Sigmoid colon (tissue), 7 donors: ENCODE data around the gene SUSD4. TPM values are rescaled to one million over a fixed set of nuclear protein-coding genes. Genes with fewer than 3 reads are reported as not detected.

Source experiments
- DNase-seq: peaks from one replicate; pipeline ENCODE4 v3.0.0-alpha.2; 2019
- H3K27ac ChIP-seq, 4 donors: fragments of 200-600 bp; sonication (generic); one replicate each; pipeline ENCODE4 v1.5.1; 2016 to 2019; ENCODE audit warnings: mild to moderate bottlenecking in 1 of 4
- H3K27me3 ChIP-seq, 3 donors: fragments of 200-600 bp; sonication (generic); one replicate each; pipeline ENCODE4 v1.5.1; 2019; ENCODE audit warnings: mild to moderate bottlenecking in 1 of 3
- H3K36me3 ChIP-seq, 4 donors: fragments of 200-600 bp; sonication (generic); one replicate each; pipeline ENCODE4 v1.5.1; 2016 to 2019
- H3K4me1 ChIP-seq, 4 donors: fragments of 200-600 bp; sonication (generic); one replicate each; pipeline ENCODE4 v1.5.1; 2017 to 2019
- H3K4me3 ChIP-seq, 4 donors: fragments of 200-600 bp; sonication (generic); one replicate each; pipeline ENCODE4 v1.5.1; 2017 to 2019; ENCODE audit warnings: mild to moderate bottlenecking in 2 of 4, moderate library complexity in 1 of 4
- H3K9me3 ChIP-seq, 4 donors: fragments of 200-600 bp in 3 of 4; sonication (generic) in 3 of 4; one replicate each; pipeline versions ENCODE4 v1.5.1 to v1.6.1; 2013 to 2019
- EP300 ChIP-seq, 4 donors: sonication (generic); formaldehyde crosslinking; IDR thresholded peaks; one replicate each; pipeline ENCODE4 v1.6.1; 2017; ENCODE audit warnings: antibody characterized with exemption in 4 of 4
- POLR2A ChIP-seq, 2 donors: fragments of 450-650 bp; IDR thresholded peaks; one replicate each; pipeline ENCODE4 v1.6.1; 2016; ENCODE audit warnings: antibody characterized with exemption in 2 of 2, mild to moderate bottlenecking in 2 of 2, moderate library complexity in 2 of 2
- POLR2AphosphoS5 ChIP-seq, 4 donors: sonication (generic); formaldehyde crosslinking; IDR thresholded peaks; one replicate each; pipeline ENCODE4 v1.6.1; 2017; ENCODE audit warnings: antibody characterized with exemption in 4 of 4
- WGBS, 2 donors: extraction: QIAGEN DNeasy Blood & Tissue Kit; methylation state at CpG; one replicate each; pipeline ENCODE4 v1.1.7; 2013; 5-methylcytosine and 5-hydroxymethylcytosine counted together
- intact Hi-C: fragments of 100-400 bp; cut with DNase I; formaldehyde crosslinking; loops from one replicate; pipeline ENCODE4 v1.15.1; 2023
- polyA plus RNA-seq, 3 donors: library from polyadenylated mRNA; stranded (reverse); fragments of 200-250 nt; gene quantifications; one replicate each; pipeline ENCODE4 v1.2.3, GENCODE V29; 2013
- total RNA-seq, 4 donors: library from RNA; depleted of rRNA; stranded (reverse); fragments of >200 nt; gene quantifications; one replicate each; pipeline ENCODE4 v1.1.0, GENCODE V29; 2016
- TF ChIP-seq, protein P1 (sequence below), 4 experiments: fragments of 450-650 bp in 3 of 4; fragments of 200-600 bp in 1 of 4; IDR thresholded peaks; one replicate each; pipeline ENCODE4 v1.5.1; 2016 to 2019; ENCODE audit warnings: antibody characterized with exemption in 4 of 4, mild to moderate bottlenecking in 3 of 4, moderate library complexity in 2 of 4
- donor health status: healthy with polysubstance abuse.
- donor health status: Bipolar disorder and iron deficiency.
- donor health status: healthy.

Gene SUSD4
- total and polyA plus RNA-seq, 7 donors: 0.57 to 3.9 (median 0.82) TPM; not detected in 1

DNA sequence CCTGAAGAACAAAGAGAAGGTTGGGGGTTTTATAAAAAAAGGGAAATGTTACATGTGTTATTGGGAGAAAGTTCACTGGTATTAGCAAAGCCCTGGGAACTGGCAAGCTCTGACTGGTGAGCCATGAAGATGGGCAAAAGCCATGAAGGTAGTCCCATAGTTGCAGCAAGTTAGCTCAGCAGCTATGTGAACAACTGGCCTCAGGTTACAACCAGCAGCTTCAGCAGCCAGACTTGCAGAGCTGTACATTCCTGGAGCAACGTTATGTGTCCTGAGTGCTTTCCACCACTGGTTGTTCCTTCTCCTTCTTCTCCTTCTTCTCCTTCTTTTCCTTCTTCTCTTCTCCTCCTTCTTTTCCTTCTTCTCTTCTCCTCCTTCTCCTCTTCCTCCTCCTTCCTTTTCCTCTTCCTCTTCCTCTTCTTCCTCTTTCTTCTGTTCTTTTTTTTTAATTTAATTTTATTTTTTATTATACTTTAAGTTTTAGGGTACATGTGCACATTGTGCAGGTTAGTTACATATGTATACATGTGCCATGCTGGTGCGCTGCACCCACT lies 164.8 kb downstream of the SUSD4 start:
- no peaks in the 10 kb centered on the region for H3K36me3 ChIP-seq
- H3K27me3 ChIP-seq: no peaks in the 10 kb centered on the region
- TF ChIP-seq, protein P1, sequence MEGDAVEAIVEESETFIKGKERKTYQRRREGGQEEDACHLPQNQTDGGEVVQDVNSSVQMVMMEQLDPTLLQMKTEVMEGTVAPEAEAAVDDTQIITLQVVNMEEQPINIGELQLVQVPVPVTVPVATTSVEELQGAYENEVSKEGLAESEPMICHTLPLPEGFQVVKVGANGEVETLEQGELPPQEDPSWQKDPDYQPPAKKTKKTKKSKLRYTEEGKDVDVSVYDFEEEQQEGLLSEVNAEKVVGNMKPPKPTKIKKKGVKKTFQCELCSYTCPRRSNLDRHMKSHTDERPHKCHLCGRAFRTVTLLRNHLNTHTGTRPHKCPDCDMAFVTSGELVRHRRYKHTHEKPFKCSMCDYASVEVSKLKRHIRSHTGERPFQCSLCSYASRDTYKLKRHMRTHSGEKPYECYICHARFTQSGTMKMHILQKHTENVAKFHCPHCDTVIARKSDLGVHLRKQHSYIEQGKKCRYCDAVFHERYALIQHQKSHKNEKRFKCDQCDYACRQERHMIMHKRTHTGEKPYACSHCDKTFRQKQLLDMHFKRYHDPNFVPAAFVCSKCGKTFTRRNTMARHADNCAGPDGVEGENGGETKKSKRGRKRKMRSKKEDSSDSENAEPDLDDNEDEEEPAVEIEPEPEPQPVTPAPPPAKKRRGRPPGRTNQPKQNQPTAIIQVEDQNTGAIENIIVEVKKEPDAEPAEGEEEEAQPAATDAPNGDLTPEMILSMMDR (IDR thresholded peaks at IDR 0.05): no peak
- TF ChIP-seq EP300 (IDR thresholded peaks at IDR 0.05) (no peak), POLR2AphosphoS5 (IDR thresholded peaks at IDR 0.05) (no peak), POLR2A (IDR thresholded peaks at IDR 0.05) (no peak)
- no peak overlapping the region for H3K4me3 ChIP-seq
- intact Hi-C loops: no loop called here
- no peak overlapping the region for H3K27ac ChIP-seq
- DNase-seq: no peak
- 56 to 72% methylated on average over 2 of the region's 2 CpGs for WGBS, 2 donors
- H3K4me1 ChIP-seq: no peaks in the 10 kb centered on the region
- no peaks in the 10 kb centered on the region for H3K9me3 ChIP-seq

DNA sequence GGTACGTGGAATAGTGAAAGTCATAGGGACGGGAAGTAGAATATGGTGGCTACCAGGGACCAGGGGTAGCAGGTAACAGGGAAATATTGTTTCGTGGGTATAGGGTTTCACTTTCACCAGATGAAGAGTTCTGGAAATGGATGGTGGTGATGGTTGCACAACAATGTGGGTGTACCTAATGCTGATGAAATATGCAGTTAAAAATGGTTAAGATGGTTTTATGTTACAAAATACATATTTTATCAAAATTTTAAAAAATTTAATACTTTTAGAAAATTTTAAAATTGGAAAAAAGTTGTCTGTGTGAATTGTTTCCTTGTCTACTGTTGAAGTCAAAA lies 165.4 kb downstream of the SUSD4 start:
- H3K36me3 ChIP-seq: no peaks in the 10 kb centered on the region
- H3K27me3 ChIP-seq: no peaks in the 10 kb centered on the region
- H3K9me3 ChIP-seq: no peaks in the 10 kb centered on the region
- no peak overlapping the region for H3K27ac ChIP-seq
- DNase-seq: no peak
- 81 to 87% methylated on average over 3 of the region's 3 CpGs for WGBS, 2 donors
- TF ChIP-seq, protein P1 (IDR thresholded peaks at IDR 0.05): no peak
- TF ChIP-seq EP300 (IDR thresholded peaks at IDR 0.05) (no peak), POLR2AphosphoS5 (IDR thresholded peaks at IDR 0.05) (no peak)
- intact Hi-C loops: no loop called here
- no peak overlapping the region for H3K4me3 ChIP-seq
- no peaks in the 10 kb centered on the region for H3K4me1 ChIP-seq

DNA sequence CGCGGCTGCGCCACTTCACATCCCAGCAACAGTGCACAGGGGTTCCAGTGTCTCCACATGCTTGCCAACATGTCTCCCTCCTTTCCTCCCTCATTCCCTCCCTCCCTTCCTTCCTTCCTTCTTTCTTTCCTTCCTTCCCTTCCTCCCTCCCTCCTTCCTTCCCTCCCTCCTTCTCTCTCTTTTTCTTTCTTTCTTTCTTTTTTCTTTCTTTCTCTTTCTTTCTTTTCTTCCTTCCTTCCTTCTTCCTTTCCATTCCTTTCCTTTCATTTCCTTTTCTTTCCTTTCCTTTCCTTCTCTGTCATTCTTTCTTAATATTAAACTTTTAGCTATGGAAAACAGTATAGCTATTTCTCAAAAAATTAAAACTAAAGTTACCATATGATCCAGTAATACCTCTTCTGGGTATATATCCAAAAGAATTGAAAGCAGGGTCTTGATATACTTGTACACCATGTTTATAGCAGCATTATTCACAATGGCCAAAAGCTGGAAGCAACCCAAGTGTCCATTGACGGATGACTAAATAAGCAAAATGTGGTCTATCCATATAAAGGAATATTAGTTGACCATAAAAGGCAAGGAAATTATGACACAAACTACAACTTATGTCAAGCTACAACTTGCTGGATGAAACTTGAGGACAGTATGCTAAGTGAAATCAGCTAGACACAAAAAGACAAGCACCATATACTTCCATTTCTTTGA lies 165.9 kb downstream of the SUSD4 start:
- DNase-seq: no peak
- intact Hi-C loops: no loop called here
- no peaks in the 10 kb centered on the region for H3K27me3 ChIP-seq
- H3K36me3 ChIP-seq: no peaks in the 10 kb centered on the region
- TF ChIP-seq, protein P1 (IDR thresholded peaks at IDR 0.05): no peak
- TF ChIP-seq POLR2A (IDR thresholded peaks at IDR 0.05) (no peak), POLR2AphosphoS5 (IDR thresholded peaks at IDR 0.05) (no peak), EP300 (IDR thresholded peaks at IDR 0.05) (no peak)
- no peaks in the 10 kb centered on the region for H3K4me1 ChIP-seq
- no peaks in the 10 kb centered on the region for H3K9me3 ChIP-seq
- H3K27ac ChIP-seq: no peak overlapping the region
- no peak overlapping the region for H3K4me3 ChIP-seq
- 70% methylated on average over 4 of the region's 4 CpGs for WGBS, 2 donors

DNA sequence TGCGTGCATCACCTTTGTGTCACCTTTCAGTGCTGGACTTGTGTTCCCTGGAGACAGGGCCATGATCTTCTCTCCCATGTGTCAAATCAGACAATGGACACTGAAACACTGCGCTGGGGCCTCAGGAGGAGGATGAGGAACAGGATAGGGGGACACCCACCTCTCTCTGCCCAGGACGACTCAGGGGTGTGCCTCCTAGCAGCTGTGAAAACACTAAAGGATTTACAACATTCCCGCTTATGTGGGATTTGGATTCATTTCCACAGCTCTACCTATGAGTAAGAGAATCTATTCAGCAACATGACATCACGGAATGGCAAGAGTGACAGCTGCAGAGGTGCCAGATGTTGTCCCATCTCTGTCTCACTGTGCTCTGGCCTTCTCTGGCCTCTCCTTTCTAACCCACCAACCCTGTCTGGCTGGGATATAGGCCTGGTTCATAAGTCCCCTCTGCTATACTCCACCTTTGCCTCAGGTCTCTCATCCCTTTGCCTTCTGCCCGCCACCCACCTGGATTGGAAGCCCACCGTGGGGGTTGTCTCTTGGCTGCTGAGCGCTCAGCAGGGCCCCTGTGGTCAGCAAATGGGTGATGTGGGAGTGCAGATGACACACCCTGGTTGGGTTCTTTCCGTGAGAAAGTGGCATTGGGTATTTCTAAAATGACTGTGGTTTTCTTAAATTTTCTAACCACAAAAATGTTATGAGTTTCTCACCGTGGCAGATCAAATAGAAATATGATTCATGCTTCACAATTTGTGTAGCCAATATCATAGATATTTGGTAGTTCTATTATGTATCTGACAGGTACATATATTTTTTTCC lies 173.9 kb downstream of the SUSD4 start:
- Histone ChIP-seq H3K27ac (no peak overlapping the region), H3K27me3 (no peaks in the 10 kb centered on the region), H3K36me3 (no peaks in the 10 kb centered on the region), H3K4me1 (no peaks in the 10 kb centered on the region), H3K4me3 (no peak overlapping the region), H3K9me3 (no peaks in the 10 kb centered on the region)
- no peak for DNase-seq
- TF ChIP-seq, protein P1 (IDR thresholded peaks at IDR 0.05): no peak
- TF ChIP-seq POLR2A (IDR thresholded peaks at IDR 0.05) (no peak), EP300 (IDR thresholded peaks at IDR 0.05) (no peak), POLR2AphosphoS5 (IDR thresholded peaks at IDR 0.05) (no peak)
- WGBS, 2 donors: 62 to 64% methylated on average over 10 of the region's 10 CpGs
- intact Hi-C loops: no loop called here
